Renal pelvis (tissue), 4 donors: ENCODE measurements around the gene CACNA2D3. TPM values are rescaled to one million over a fixed set of nuclear protein-coding genes. Genes with fewer than 3 reads are reported as not detected.
"Not testable (repeated sequence)": the region's sequence is repeated elsewhere in the genome, so short reads cannot be mapped to it uniquely, and the experiment has no call there.

Experiments used
- DNase-seq: peaks from one replicate; pipeline ENCODE4 v3.0.0-alpha.2; 2013
- polyA plus RNA-seq, 3 donors: library from polyadenylated mRNA; unstranded; fragments of 120-200 nt; gene quantifications; one replicate each; pipeline ENCODE4 v1.2.1, GENCODE V29; 2013; ENCODE audit not compliant: insufficient read length in 3 of 3

CACNA2D3 gene
- polyA plus RNA-seq, 3 donors, result 1.3 to 1.7 (median 1.6) TPM

DNA sequence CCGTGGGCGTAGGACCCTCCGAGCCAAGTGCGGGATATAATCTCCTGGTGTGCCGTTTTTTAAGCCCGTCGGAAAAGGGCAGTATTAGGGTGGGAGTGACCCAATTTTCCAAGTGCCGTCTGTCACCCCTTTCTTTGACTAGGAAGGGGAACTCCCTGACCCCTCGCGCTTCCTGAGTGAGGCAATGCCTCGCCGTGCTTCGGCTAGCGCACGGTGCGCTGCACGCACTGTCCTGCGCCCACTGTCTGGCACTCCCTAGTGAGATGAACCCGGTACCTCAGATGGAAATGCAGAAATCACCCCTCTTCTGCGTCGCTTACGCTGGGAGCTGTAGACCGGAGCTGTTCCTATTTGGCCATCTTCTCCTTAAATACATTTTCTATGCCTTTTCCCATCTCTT, 342.2 kb downstream of the CACNA2D3 start:
- DNase-seq, result not testable (repeated sequence)

DNA sequence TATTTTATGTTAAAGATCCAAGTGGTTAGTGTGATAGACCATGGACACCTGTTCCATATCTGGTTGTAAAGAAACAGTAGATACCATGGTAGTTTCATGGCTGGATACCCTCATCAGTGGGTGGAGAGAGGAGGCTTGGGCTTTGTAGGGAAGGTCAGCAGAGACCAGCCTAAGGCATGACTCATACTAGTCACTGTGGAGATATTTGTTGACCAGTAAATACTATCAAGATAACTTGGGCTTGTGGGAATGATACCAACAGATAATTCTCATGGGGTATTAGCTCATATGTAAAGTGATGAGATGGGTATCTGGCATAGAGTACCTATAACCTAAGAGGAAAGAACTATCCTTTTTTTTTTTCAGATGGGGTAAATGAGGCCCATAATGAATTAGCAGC, 354.5 kb downstream of the CACNA2D3 start:
- DNase-seq, result no peak

DNA sequence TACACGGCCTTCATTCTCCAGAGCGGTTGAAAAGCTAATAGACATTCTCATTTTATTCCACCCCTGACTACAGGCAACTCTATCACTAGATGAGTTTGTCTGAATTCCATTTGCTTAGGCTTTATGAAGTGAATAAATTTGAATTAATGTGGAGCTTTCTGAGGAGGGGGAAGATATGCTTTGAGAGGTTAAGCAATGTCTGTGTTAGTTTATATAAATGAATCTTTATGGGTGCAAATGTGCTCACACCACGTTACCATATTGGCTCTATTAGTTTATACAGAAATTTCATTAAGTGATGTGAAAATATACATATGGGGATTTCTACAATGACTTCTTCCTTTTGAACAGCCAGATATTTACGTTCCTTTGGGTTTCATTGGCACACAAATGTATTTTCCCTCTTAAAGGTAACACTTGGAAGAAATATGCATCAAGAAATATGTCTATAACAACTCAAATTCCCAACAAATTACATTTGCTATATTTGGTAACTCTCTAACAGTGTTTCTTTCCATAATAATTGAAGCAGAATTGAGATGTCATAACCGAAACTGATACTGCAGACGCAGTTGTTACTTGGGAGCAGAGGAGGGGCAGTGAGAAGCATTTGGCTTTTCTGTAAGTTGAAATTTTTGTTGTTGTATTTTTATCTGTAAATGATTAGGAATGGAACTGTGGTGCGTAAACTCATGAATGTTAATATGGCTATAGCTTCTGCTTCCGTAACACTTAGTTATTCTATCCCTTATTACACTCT, 359.4 kb downstream of the CACNA2D3 start:
- DNase-seq, result no peak

DNA sequence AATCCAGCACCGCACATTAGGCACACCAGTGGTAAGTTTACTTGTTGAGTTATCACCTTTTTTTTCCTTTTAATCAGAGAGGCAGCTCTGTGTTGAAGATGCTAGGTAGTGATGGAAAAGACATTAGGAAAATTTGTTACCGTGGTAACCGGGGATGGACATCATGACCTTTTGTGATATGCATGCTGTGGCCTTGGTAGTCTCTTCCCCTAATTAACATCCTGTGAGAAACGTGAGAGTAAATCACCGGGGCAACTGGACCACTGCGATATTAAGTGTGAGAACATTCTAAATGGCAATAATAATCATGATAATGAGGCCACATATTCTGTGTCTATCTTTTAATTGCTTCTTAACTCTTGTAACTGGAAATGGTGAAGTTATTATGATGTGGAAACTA, 362.0 kb downstream of the CACNA2D3 start:
- DNase-seq, result no peak

DNA sequence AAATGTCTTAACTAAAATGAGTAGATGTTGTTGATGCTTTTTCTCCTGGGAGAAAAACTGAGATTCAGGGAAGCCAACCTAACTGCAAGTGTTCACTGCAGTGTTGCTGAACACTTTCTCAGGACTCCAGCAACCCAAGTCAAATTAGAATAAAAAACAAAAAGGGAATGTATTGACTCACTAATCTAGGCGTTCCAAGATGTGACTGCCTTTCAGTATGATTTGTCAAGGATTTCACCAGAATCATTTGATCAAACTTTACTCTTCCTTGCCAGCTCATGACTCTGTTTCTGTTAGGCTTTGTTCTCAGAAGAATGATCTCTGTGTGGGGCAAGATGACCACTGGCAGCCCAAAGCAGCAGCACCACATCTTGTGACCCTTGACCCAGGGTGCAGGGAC, 364.0 kb downstream of the CACNA2D3 start:
- DNase-seq, result no peak

DNA sequence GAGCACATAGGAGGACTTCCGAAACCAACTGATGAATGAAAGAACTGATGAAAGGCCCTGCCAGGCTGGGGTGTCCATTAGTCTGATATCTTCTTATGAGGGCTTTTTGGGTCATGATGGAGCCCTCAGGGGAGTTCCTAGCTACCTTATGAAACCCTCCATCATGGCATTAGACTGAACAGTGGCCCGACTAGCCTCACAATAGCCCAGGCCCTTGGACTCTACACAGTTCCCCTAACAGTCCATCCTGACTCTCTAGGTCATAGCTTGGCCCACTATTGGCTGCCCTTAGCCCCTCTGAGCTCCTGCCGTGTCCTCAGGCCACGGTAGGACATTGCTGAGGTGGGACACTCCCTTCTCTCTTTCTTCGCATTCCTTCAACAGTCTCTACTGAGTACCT, 365.9 kb downstream of the CACNA2D3 start:
- no peak for DNase-seq

DNA sequence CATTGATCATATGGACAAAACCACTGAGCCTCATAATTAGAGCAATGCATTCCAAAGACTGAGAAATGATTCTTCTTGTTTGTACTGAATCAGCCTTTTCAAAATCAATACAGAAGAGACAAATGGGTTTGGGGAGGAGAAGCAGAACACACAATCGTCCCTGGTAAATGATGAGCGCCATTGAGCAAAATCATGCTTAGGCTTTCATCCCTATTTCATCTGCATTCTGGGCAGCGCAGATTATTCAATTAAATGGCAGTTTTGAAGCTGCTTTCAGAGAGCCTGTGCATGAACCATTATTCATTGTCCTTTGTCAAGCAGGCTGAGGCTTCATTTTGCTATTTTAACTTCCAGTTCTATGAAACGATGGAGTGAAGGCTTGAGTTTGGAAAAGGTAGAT, 371.9 kb downstream of the CACNA2D3 start:
- no peak for DNase-seq

DNA sequence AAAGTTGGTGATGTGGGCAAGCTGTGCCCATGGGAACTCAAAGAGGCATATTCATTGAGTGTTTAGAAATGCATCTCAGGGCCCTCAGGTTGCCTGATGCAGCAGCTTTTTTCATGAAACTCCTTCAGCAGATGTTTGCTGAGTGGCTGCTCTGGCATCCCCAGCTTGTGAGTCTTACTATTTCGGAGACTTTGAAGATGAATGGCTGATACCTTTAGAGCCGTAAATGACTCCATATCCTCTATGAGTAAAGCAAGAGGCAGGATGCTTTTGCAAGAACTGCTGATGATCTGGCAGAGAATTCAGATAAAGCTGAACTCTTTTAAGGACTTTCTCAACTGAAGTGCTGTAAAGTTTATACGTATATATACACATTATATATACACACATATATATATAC, 384.3 kb downstream of the CACNA2D3 start:
- DNase-seq, result no peak

DNA sequence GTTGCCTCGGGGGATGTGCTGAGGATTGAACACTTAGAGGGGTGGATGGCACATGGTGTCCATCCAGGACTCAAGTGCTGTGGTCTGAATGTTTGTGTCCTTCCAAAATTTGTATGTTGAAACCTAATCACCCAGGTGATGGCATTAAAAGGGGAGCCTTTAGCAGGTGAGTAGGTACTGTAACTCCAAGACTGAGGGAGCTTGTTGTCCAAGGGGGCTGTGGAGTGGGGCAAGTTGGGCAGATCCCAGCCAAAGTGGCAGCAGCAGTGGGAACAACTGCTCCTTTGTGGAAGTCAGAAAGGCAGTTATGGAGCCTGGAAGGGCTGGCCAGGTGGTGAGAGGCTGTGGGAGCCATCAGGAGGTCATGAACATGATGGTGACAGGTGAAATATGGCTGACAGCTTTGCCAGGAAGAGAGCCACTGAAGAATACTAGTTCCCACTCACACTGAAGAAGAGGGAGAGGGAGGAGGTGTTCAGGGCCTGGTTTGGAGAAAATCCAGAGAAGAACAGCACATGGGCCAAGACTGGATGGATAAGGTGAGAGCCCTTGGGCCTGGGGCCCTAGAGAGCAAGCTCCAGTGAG, 385.6 kb downstream of the CACNA2D3 start:
- DNase-seq, result no peak

DNA sequence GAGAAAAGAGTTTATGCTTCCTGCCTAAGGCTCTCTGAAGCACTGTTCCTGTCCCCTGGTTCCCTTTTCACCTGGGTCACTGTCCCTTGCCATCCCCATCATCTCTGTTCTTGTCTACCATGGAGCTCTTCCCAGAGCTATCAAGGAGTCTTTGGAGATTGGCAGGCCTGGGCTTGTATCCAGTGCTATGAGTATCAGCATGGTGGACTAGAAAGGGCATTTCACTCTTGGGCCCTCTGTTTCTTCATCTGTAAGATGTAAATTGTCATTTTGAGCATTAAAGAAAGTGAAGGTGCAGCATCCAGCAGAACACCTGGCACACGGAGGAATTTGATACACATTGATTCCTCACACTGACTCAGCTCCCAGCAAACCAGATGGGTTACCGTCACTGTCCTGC, 388.2 kb downstream of the CACNA2D3 start:
- DNase-seq, result no peak

DNA sequence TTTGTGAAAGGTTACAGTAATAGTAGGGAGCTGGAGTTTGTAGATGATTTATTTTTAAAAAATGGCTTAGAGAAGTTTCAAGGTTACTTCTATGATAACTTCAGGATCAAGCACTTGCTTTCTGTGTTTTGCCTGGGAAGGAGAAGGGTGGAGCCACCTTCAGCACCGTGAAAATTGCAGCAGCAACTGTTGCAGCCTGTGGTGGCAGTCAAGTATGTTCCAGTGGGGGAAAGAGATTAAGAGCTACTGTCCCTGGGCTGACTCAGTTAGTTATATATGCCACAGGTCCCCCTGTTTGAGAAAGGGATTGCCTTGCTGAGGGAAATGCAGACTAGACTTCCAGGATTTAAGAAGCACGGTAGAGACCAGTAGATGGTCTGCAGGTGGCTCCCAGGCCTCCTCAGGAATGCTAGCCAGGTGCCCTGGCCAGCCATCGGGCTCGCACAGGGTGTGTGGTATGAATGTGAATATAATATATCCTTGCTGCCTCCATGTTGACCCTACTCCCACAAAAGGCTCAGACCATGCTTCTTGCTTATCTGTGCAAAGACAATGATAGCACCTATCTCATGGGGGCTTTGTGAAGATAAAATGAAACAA, 389.5 kb downstream of the CACNA2D3 start:
- DNase-seq, result no peak

DNA sequence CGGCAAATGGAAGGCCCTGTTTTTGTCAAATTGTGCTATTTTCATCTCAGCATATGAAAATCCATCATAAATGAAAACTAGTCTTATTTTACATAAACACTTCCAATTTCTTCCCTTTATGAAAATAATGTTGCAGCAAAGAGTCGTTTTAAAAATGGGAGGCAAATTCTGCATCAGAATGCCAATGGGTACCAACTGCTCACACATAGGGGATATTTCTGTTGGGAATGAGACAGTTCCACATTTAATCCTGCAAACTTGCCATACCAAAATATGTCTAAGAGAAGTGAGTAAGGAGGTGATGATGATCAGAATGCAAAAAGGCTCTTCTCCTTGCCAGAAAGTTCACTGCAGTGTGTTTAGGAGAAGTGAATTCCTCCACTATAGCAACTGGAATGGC, 391.7 kb downstream of the CACNA2D3 start:
- no peak for DNase-seq

DNA sequence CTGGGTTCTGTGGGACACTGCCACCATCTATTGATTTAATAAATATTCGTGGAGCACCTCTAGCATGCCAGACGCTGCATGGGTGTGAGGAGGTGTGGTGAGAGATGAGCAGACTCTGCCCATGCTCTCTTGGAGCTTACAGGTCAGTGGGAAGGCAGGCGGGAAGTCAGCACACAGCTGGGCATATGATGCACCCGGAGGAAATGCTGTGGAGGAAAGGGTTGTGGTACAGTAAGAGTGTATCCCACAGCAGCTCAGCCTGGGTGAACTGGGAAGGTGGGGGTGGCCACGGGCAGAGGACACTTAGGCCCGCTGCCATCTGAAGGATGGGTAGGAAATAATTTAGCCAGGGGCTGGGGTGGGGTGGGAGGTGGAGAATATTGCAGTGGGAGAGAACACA, 392.1 kb downstream of the CACNA2D3 start:
- no peak for DNase-seq

DNA sequence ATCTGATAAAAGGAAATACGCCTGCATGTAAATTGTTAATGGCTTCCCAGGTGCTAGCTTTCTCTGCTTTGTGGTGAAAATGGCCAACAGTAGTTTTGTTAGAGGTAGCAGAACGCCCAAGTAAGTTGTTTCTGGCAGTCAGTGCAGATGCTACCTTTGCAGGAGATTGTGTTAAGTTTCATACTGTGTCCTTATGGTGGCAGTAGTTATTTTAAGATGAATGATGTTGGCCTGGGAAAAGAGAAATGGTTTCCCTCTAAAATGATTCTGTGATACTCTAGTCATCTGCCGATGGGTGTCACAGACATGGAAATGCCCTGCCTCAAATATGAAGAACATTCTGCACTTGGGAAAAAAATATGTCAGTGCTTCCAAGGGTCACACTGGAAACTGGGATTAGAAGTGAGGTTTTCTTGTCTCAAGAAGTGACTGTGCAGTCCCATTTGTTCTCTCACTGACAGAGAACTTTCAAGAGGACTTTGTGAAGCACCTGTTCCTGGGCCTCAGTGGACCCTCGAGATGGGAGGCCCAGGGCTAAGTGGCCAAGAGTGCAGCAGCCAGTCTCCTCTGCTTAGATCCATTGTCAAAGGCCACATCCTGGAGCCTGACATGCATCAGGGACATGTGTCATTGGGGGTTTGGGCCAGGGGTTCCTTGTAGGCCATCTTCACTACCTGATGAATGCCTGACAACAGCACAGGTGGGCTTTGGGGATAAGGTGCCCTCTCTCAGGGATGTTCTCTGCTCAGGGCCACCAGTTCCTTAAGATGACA, 393.3 kb downstream of the CACNA2D3 start:
- DNase-seq, result no peak

DNA sequence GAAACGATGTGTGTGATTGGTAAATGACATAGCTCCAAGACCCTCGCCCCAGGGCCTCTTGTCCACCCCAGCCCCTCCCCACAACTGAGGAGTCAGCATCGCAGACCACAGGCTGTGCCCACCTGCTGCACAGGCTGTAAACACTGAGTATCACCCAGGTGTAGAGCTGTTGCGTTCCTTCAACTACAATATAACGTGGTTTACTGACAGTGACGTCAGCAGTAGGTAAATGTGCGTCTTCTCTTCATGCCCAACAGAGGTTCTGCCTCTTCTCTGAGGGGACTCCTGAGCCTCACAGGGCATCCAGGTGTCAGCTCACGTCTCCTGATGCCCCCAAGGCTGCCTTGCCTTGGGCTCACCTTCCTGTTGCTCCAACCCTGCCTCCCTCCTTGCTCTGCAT, 395.1 kb downstream of the CACNA2D3 start:
- DNase-seq, result no peak

DNA sequence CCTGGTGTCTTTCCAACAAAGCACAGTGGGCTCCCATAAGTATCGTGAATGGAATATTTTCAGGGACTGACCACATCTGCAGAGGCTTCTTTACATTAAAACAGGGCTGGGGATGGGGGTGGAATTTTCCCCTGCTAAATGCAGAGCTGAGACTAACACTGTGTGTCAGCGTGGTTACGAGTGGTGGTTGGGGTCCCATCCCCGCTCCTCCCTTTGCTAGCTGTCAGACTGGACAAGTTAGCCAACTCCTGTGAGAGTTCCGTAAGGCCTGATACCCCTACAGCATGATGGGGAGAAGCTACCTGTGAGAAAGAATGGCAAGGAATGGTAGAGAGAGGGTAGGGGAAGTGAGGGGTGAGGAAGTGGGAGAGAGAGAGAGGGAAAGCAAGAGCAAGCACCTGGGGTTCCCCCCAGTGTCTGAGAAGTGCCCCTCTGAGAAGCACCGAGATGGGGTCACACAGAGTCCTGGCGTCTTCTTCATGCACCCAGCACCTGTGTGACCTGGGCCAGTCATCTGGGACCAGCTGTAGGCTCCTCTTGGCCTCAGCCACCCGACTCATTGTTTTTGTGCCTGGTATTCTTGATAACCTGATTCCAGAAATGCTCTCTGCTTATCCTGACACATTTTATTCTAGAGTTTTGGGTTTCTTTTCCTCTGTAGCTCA, 395.8 kb downstream of the CACNA2D3 start:
- DNase-seq, result no peak

DNA sequence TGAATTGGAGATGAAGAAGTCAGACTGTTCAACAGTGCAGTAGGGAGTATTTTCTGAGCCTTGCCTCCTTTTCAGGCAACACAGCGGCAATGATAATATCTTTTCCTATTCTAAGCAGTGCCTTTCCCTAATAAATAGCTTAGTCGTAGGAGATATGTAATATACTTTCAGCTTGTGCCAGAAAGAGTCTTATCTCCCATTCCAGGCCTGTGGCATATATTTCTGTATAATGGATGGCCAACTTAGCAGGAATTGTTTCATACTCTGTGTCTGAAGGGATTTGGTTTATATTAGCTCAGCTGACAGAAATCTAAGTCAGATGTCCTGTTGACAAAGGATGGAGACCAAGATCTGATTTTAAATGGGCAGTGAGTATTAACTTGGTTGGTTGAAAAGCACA, 397.1 kb downstream of the CACNA2D3 start:
- DNase-seq, result no peak

DNA sequence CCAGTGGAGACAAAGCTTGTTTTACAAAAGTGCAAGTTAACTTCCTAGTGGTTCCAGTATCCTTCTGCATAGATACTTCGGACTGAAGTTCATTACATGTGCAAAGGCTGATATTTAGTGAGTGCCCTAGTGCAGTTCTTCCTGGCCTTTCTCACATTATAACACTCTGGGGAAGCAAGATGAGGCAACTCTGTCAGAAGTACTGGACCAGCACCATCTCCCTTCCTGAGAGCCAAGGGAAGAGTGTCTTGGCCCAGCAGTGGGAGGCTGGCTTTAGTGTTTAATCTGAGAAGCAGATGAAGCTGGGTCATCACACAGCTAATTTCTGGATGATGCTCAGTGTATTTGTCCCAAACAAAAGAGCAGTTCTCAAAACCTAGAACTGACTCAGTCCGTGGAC, 397.7 kb downstream of the CACNA2D3 start:
- no peak for DNase-seq

DNA sequence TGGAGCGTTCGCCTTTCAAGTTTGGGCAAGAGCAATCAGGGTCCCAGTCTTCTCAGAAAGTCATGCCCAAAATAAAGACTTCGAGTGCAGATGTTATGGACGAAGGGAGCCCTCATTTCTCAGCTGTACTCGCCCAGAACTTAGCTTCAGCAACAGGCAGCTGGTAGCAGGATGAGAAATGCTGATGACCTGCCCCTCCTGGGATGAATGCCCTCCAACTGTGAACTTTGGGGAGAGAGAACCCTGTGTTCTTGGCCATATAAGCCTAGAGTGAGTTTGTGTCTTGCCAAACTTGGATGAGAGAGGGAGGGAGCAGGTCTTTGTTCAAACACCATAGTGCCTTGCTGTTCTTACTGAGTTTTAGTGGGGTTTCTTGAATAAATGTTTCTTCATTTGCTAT, 405.2 kb downstream of the CACNA2D3 start:
- no peak for DNase-seq

DNA sequence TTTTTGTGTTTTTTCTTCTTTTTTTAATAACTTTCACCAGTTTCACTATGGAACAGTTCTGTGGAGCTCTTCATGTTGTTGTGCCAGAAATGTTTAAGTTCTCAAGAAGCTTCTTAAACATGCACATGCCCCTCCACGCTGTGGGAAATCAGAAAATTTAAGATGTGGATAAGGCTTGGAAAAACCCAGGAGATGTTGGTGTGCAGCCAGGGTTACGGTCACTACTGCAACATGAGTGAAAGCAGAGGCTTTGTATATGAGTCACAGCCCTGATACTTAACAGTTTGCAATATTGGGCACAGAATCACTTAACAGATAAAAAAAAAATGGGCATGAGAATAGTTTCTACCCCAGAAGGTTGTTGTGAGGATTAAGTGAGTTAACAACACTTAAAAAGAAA, 405.6 kb downstream of the CACNA2D3 start:
- no peak for DNase-seq

DNA sequence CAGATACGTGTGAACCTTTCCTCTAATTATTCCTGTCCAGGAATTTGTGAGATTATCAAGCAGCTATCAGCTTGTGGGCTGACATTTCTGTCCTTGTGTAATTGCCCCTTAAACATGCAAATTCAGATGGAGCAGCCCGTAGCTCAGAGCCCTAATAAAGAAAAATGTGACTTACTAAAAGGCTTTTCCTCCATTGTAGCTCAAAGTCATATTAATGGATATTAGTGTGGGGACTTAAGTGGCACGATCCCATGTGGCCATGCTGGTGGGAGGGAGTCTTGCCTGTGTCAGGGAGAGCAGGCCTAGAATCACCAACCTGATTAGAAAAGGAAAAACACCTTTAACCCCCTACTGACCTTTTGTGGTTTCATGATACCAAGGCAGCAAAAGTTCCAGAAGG, 406.3 kb downstream of the CACNA2D3 start:
- DNase-seq, result no peak

DNA sequence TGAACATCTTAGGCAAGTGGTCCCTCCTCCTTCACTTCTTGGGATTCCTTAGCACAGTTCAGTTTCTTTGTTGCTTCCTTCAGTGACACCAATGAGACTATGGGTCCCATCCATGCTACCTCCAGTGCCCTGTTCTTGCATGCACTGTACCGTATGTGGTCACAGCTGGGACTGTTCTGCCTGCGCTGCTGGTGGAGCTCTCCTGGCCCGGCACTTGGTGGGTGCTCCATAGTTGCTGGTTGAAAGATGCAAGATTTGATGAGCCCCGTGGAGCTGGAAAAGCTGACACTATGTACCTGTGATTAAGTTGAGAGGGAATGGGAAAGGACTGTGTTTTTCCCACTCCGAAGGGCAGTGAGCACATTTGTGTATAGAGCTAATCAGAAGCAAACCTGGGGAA, 407.7 kb downstream of the CACNA2D3 start:
- no peak for DNase-seq
